Fibroblast of lung (primary cell): ENCODE measurements around the gene KIAA1958. TPM values are rescaled to one million over a fixed set of nuclear protein-coding genes. Genes with fewer than 3 reads are reported as not detected.

Experiments used
- DNase-seq, 2 donors: peaks; one replicate each; pipeline versions ENCODE4 v3.0.0 to v3.0.0-alpha.2; 2010; ENCODE audit warnings: low read depth in 2 of 2
- H2AFZ ChIP-seq: 2 replicates; pipeline ENCODE4 v1.5.1; 2012; ENCODE audit warnings: low read length, control low read depth, inconsistent platforms
- H3K27ac ChIP-seq: 2 replicates; pipeline ENCODE4 v1.5.1; 2011; ENCODE audit warnings: low read length, control low read depth; ENCODE audit not compliant: insufficient read depth
- H3K27me3 ChIP-seq: 2 replicates; pipeline ENCODE4 v1.5.1; 2011; ENCODE audit warnings: mild to moderate bottlenecking, low read length; ENCODE audit not compliant: control insufficient read depth, insufficient read depth
- H3K36me3 ChIP-seq: 2 replicates; pipeline ENCODE4 v1.5.1; 2011; ENCODE audit warnings: low read length; ENCODE audit not compliant: control insufficient read depth, insufficient read depth
- H3K4me1 ChIP-seq: 2 replicates; pipeline ENCODE4 v1.5.1; 2011; ENCODE audit warnings: low read length; ENCODE audit not compliant: control insufficient read depth, insufficient read depth; ENCODE audit errors: extremely low read depth
- H3K4me2 ChIP-seq: 2 replicates; pipeline ENCODE4 v1.5.1; 2011; ENCODE audit warnings: low read length, control low read depth; ENCODE audit not compliant: insufficient read depth; ENCODE audit errors: extremely low read depth
- H3K4me3 ChIP-seq, 4 experiments: fragments of 200-600 bp in 1 of 4; sonication (generic) in 1 of 4; replicated peaks in 1 of 4; 2 replicates each; pipeline ENCODE4 v1.5.1; 2011 to 2016; ENCODE audit warnings: low read length in 4 of 4, low read depth in 3 of 4, mild to moderate bottlenecking in 3 of 4, control low read depth in 2 of 4, inconsistent platforms in 1 of 4, mixed read lengths in 1 of 4; ENCODE audit not compliant: insufficient read depth in 1 of 4; ENCODE audit errors: control extremely low read depth in 1 of 4
- H3K79me2 ChIP-seq: 2 replicates; pipeline ENCODE4 v1.5.1; 2012; ENCODE audit warnings: mild to moderate bottlenecking, low read length, inconsistent platforms; ENCODE audit not compliant: control insufficient read depth, insufficient read depth
- H3K9ac ChIP-seq: 2 replicates; pipeline ENCODE4 v1.5.1; 2011; ENCODE audit warnings: mild to moderate bottlenecking, low read length, control low read depth; ENCODE audit not compliant: insufficient read depth
- H3K9me3 ChIP-seq: 2 replicates; pipeline ENCODE4 v1.5.1; 2012; ENCODE audit warnings: low read depth, low read length; ENCODE audit not compliant: control insufficient read depth, insufficient read depth
- H4K20me1 ChIP-seq: 2 replicates; pipeline ENCODE4 v1.5.1; 2011; ENCODE audit warnings: low read length; ENCODE audit not compliant: control insufficient read depth, insufficient read depth; ENCODE audit errors: extremely low read depth
- CTCF ChIP-seq, 2 donors: IDR thresholded peaks in 1 of 2; conservative IDR thresholded peaks in 1 of 2; 1 replicate in 1 of 2; 2 replicates in 1 of 2; pipeline ENCODE4 v1.5.1; 2011 to 2012; ENCODE audit warnings: low read length in 2 of 2, control low read depth in 1 of 2, inconsistent platforms in 1 of 2, low read depth in 1 of 2, mild to moderate bottlenecking in 1 of 2
- EZH2 ChIP-seq: IDR thresholded peaks from 2 replicates; pipeline ENCODE4 v1.5.1; 2012; ENCODE audit warnings: low read length, control low read depth, mild to moderate bottlenecking; ENCODE audit errors: missing control alignments
- polyA plus RNA-seq, 2 donors: library from polyadenylated mRNA; depleted of rRNA in 1 of 2; stranded (reverse) in 1 of 2; unstranded in 1 of 2; fragments of >200 nt; gene quantifications; 2 replicates each; pipeline ENCODE4 v1.2.1, GENCODE V29; 2011 to 2012; ENCODE audit warnings: missing spikeins in 1 of 2
- total RNA-seq: library from RNA; depleted of rRNA; stranded (reverse); fragments of >200 nt; gene quantifications from 2 replicates; pipeline ENCODE4 v1.2.1, GENCODE V29; 2014

The KIAA1958 gene
- total and polyA plus RNA-seq, 2 donors (not counting 1 experiment from before 2014, with no cell fraction given): 0.75 to 3.0 TPM

DNA sequence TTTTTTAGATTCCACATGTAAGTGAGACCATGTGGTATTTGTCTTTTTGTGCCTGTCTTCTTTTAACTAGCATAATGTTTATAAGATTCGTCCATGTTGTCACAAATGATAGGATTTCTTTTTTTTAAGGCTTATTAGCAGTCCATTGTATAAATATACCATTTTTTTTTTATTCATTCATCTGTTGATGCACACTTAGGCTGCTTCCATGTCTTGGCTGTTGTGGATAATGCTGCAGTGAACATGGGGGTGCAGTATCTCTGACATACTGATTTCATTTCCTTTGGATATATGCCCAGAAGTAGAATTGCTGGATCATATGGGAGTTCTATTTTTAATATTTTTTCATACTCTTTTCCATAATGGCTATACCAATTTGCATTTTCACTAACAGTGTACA lies 48.7 kb downstream of the KIAA1958 start:
- Histone ChIP-seq H3K79me2 (no peaks in the 10 kb centered on the region), H3K9ac (no peak overlapping the region), H3K36me3 (no peaks in the 10 kb centered on the region), H3K27ac (no peak overlapping the region), H3K4me3 (no peak overlapping the region), H4K20me1 (no peaks in the 10 kb centered on the region), H3K4me1 (no peaks in the 10 kb centered on the region), H2AFZ (no peak overlapping the region), H3K9me3 (no peaks in the 10 kb centered on the region), H3K4me2 (no peak overlapping the region), H3K27me3 (no peaks in the 10 kb centered on the region)
- peak; percentile 42 to 69 for DNase-seq
- TF ChIP-seq CTCF (conservative IDR thresholded peaks at IDR 0.05 in 1 of 2, IDR thresholded peaks at IDR 0.05 in 1 of 2; ENCODE audit: low read depth in 1 of 2, low read length in 2 of 2) (no peak), EZH2 (no peak)

GRCh38 chr9:112535811-112536210 lies 49.2 kb downstream of the KIAA1958 start:
- H3K9me3 ChIP-seq: no peaks in the 10 kb centered on the region
- peak; percentile 14 to 76 for DNase-seq
- no peak for TF ChIP-seq CTCF (conservative IDR thresholded peaks at IDR 0.05 in 1 of 2, IDR thresholded peaks at IDR 0.05 in 1 of 2; ENCODE audit: low read depth in 1 of 2, low read length in 2 of 2)
- no peak for TF ChIP-seq EZH2
- no peaks in the 10 kb centered on the region for H3K27me3 ChIP-seq
- H3K27ac ChIP-seq: no peak overlapping the region
- no peaks in the 10 kb centered on the region for H3K79me2 ChIP-seq
- no peaks in the 10 kb centered on the region for H3K4me1 ChIP-seq
- H4K20me1 ChIP-seq: no peaks in the 10 kb centered on the region
- no peak overlapping the region for H3K4me3 ChIP-seq
- H3K9ac ChIP-seq: no peak overlapping the region
- no peak overlapping the region for H2AFZ ChIP-seq
- no peaks in the 10 kb centered on the region for H3K36me3 ChIP-seq
- H3K4me2 ChIP-seq: no peak overlapping the region

DNA sequence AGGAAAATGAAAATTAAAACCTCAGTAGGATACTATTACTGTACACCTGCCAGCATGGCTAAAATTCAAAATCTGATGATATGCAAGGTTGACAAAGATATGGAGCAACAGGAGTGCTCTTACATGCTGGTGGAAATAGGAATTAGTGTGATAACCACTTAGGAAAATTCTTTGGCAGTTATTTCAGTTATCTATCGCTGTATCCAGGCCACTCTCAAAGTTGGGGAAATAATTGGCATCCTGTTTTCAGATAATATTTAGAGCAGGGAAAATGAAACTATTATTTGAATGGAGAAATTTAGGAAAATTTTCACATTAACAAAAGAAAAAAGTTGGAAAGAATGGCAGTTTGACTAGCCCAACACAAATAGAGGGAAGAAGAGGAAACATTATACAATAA lies 50.9 kb downstream of the KIAA1958 start:
- no peak overlapping the region for H3K4me3 ChIP-seq
- no peak for DNase-seq
- no peaks in the 10 kb centered on the region for H3K9me3 ChIP-seq
- H3K79me2 ChIP-seq: no peaks in the 10 kb centered on the region
- no peaks in the 10 kb centered on the region for H4K20me1 ChIP-seq
- no peaks in the 10 kb centered on the region for H3K36me3 ChIP-seq
- H3K27me3 ChIP-seq: no peaks in the 10 kb centered on the region
- TF ChIP-seq CTCF (conservative IDR thresholded peaks at IDR 0.05 in 1 of 2, IDR thresholded peaks at IDR 0.05 in 1 of 2; ENCODE audit: low read depth in 1 of 2, low read length in 2 of 2) (no peak), EZH2 (no peak)
- no peak overlapping the region for H3K27ac ChIP-seq
- no peak overlapping the region for H3K9ac ChIP-seq
- no peak overlapping the region for H2AFZ ChIP-seq
- no peak overlapping the region for H3K4me2 ChIP-seq
- no peaks in the 10 kb centered on the region for H3K4me1 ChIP-seq
